Chondrocyte (in vitro differentiated cells): Measurements from ENCODE around the gene EEPD1. TPM values are rescaled to one million over a fixed set of nuclear protein-coding genes. Genes with fewer than 3 reads are reported as not detected.

ENCODE experiments used
- DNase-seq: peaks from one replicate; pipeline ENCODE4 v3.0.0; 2021; ENCODE audit warnings: mixed read lengths, low spot score
- H3K27ac Mint-ChIP-seq: one replicate; pipeline ENCODE4 v1.8.0; 2021; ENCODE audit warnings: mild to moderate bottlenecking, moderate library complexity, mixed read lengths; ENCODE audit not compliant: unreplicated experiment
- H3K27me3 Mint-ChIP-seq: 2 replicates; pipeline ENCODE4 v1.8.0; 2021; ENCODE audit warnings: low read depth, mixed read lengths
- H3K36me3 Mint-ChIP-seq: 2 replicates; pipeline ENCODE4 v1.8.0; 2021; ENCODE audit warnings: low read depth, mixed read lengths
- H3K4me1 Mint-ChIP-seq: 2 replicates; pipeline ENCODE4 v1.8.0; 2021; ENCODE audit warnings: low read depth, mild to moderate bottlenecking, mixed read lengths
- H3K4me3 Mint-ChIP-seq: one replicate; pipeline ENCODE4 v1.8.0; 2021; ENCODE audit warnings: mild to moderate bottlenecking, moderate library complexity, mixed read lengths; ENCODE audit not compliant: unreplicated experiment
- H3K9me3 Mint-ChIP-seq: 2 replicates; pipeline ENCODE4 v1.8.0; 2021; ENCODE audit warnings: low read depth, mixed read lengths
- CTCF ChIP-seq: fragments of 200-600 bp; sonication (generic); IDR thresholded peaks from 2 replicates; pipeline ENCODE4 v1.5.0; 2021; ENCODE audit warnings: antibody characterized with exemption, mild to moderate bottlenecking, moderate library complexity
- total RNA-seq: library from RNA; stranded (reverse); gene quantifications from 3 replicates; pipeline ENCODE4 v1.2.1, GENCODE V29; 2021

EEPD1 gene
- total RNA-seq, 1 donor from 2014 or later, result 5.8 TPM

GRCh38 chr7:36278069-36278619, 125.1 kb downstream of the EEPD1 start:
- Mint-ChIP-seq H3K9me3 (no peaks in the 10 kb centered on the region), H3K36me3 (no peaks in the 10 kb centered on the region), H3K27me3 (no peaks in the 10 kb centered on the region), H3K4me1 (peaks cover 51% of the 10 kb centered on the region), H3K27ac (peak overlapping the region; percentile 89), H3K4me3 (no peak overlapping the region)
- DNase-seq, result no peak
- no peak for TF ChIP-seq CTCF

- Mint-ChIP-seq H3K4me3 (peak overlapping the region; percentile 45), H3K27me3 (no peaks in the 10 kb centered on the region), H3K27ac (peak overlapping the region; percentile 89), H3K4me1 (peaks cover 51% of the 10 kb centered on the region), H3K36me3 (no peaks in the 10 kb centered on the region), H3K9me3 (no peaks in the 10 kb centered on the region)
- TF ChIP-seq CTCF, result no peak
- no peak for DNase-seq
Observed at GRCh38 chr7:36278620-36279172, 125.6 kb downstream of the EEPD1 start.

- H3K4me3 Mint-ChIP-seq, result peak overlapping the region; percentile 28
- H3K4me1 Mint-ChIP-seq, result peaks cover 51% of the 10 kb centered on the region
- DNase-seq, result no peak
Observed at GRCh38 chr7:36279200-36279925, 126.3 kb downstream of the EEPD1 start.

GRCh38 chr7:36279926-36280315, 126.9 kb downstream of the EEPD1 start:
- H3K27ac Mint-ChIP-seq, result peak overlapping the region; percentile 89

More at GRCh38 chr7:36279200-36279925, 126.3 kb downstream of the EEPD1 start:
- no peaks in the 10 kb centered on the region for H3K27me3 Mint-ChIP-seq
- TF ChIP-seq CTCF, result no peak
- H3K9me3 Mint-ChIP-seq, result no peaks in the 10 kb centered on the region
- H3K36me3 Mint-ChIP-seq, result no peaks in the 10 kb centered on the region
- H3K27ac Mint-ChIP-seq, result peak overlapping the region; percentile 89

More at GRCh38 chr7:36279926-36280315, 126.9 kb downstream of the EEPD1 start:
- no peaks in the 10 kb centered on the region for H3K9me3 Mint-ChIP-seq
- H3K4me3 Mint-ChIP-seq, result no peak overlapping the region
- TF ChIP-seq CTCF, result no peak
- no peaks in the 10 kb centered on the region for H3K27me3 Mint-ChIP-seq
- H3K4me1 Mint-ChIP-seq, result peaks cover 51% of the 10 kb centered on the region
- no peaks in the 10 kb centered on the region for H3K36me3 Mint-ChIP-seq
- no peak for DNase-seq
